GM10847 (cell line): ENCODE results near the gene SLC38A6.

Source experiments
- POLR2A ChIP-seq: IDR thresholded peaks from 2 replicates; pipeline ENCODE4 v1.6.1; 2011; ENCODE audit not compliant: insufficient read length; ENCODE audit errors: extremely low read depth

Gene SLC38A6

GRCh38 chr14:60980811-60981632, at the start of gene SLC38A6, which contains the start of gene TRMT5:
TSS of gene SLC38A6 (plus strand) at chr14:60981245. CDS start at chr14:60981278, 33 bp downstream.
TSS of gene TRMT5 (minus strand) at chr14:60981079. CDS start at chr14:60980973, 106 bp downstream.
- peak; percentile 67 for TF ChIP-seq POLR2A

- TF ChIP-seq POLR2A = no peak
Measured at GRCh38 chr14:60933920-60934655, 47.0 kb upstream of the SLC38A6 start.

DNA sequence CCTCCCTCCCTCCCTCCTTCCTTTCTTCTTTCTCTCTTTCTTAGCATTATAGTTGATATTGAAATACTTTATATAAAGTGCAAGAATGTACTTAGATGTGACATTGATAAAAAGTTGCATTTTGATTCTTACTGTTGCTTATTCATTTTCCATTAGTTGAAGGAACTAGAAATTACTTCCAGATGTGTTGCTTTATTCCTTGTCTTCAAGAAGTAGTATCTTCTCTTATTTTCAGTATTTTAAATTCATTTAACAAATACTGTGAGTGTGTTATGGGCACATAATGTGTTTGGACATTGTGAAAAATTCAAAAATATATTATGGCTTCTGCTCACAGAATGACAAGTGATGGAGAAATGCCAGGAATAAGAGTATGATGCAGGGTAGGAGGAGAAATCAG, 45.7 kb upstream of the SLC38A6 start:
- TF ChIP-seq POLR2A = no peak

- TF ChIP-seq POLR2A = no peak
Measured at GRCh38 chr14:60943637-60944032, 37.4 kb upstream of the SLC38A6 start.

GRCh38 chr14:60944204-60944603, 36.8 kb upstream of the SLC38A6 start:
- no peak for TF ChIP-seq POLR2A

GRCh38 chr14:60945984-60946383, 35.1 kb upstream of the SLC38A6 start:
- TF ChIP-seq POLR2A = no peak

DNA sequence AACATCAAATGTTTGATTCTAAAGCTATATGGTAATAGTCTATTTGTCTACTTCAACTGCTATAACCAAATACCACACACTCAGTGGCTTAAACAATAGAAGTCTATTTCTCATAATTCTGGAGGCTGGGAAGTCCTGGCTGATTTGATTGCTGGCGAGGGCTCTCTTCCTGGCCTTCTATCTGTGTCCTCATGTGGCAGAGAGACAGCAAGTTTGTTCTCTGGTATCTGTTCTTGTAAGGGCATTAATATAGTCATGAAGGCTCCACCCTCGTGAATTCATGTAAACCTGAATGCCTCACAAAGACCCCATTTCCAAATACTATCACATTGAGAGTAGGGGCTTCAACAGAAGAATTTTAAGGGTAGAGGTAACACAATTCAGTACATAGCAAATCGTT, 34.3 kb upstream of the SLC38A6 start:
- TF ChIP-seq POLR2A = no peak

GRCh38 chr14:60951776-60952435, 29.1 kb upstream of the SLC38A6 start:
- no peak for TF ChIP-seq POLR2A

DNA sequence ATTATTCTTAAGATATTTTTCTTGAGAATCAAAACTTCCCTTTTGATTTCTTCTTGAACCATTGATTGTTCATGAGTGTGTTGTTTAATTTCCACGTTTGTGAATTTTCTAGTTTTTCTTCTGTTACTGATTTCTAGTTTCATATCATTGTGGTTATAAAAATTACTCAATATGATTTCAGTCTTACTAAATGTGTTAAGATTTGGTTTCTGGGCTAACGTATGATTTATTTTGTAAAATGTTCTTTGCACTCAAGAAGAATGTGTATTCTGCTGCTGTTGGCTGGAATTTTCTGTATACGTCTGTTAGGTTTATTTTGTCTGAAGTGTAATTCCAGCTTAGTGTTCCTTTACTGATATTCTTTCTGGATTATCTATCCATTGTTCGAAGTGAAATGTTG, 24.8 kb upstream of the SLC38A6 start:
- no peak for TF ChIP-seq POLR2A

- no peak for TF ChIP-seq POLR2A
Measured at GRCh38 chr14:60956632-60957031, 24.4 kb upstream of the SLC38A6 start.

GRCh38 chr14:60958146-60958545, 22.9 kb upstream of the SLC38A6 start:
- no peak for TF ChIP-seq POLR2A

DNA sequence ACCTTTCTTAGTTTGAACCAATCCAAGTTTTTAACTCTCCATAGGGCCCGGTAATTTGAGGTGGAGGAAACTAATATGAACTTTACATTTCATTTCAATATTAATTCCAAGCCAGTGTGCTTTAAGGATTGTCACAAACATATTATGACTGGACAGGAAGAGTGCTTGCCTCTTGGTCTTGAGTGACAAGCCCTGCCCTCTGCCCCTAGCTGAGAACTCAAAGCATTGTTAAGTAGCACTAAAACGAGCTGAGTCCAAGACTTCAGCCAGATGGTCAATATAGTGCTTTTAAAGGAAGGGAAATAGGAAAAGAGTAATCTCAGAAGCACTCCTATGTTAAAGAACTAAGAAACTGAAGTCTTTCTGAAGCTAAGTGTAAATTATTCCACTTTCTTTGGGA, 17.3 kb upstream of the SLC38A6 start:
- no peak for TF ChIP-seq POLR2A

DNA sequence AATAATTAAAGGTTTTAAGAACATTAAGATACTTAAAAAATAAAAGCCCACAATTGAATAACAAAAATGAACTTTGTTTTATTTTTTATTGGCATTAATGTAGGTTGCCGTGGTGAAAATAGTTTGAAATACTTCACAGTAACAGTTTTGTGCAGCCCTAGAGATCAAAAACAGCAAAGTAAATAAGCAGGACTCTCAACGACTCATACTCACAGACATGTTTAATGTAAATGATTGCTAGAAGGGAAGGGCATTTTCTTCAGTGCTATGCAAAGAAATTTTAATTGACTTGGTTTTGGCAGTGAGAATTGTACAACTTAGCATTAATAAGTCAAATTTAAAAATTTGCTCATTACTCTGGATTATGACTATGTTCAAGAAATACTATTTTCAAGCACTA, 16.1 kb upstream of the SLC38A6 start:
- TF ChIP-seq POLR2A = no peak

DNA sequence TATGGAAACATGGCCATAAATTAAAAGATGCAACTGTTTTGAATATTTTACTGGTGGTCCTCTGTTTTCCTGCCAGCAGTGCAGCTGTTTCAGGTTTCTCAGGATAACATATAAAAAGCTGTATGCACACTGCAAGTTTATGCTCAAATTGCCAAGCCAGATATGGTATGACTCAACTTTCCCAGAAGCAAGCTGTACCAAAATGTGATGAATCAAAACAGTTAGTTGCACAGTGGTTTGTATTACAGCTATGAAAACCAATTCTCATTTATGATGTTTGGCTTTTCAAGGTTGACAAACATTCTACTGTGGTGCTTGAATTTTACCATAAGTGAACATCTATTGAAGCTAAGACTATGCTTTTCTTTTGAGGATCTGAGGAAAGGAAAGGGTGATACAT, 15.6 kb upstream of the SLC38A6 start:
- no peak for TF ChIP-seq POLR2A

GRCh38 chr14:60968099-60968498, 12.9 kb upstream of the SLC38A6 start:
- TF ChIP-seq POLR2A = no peak

DNA sequence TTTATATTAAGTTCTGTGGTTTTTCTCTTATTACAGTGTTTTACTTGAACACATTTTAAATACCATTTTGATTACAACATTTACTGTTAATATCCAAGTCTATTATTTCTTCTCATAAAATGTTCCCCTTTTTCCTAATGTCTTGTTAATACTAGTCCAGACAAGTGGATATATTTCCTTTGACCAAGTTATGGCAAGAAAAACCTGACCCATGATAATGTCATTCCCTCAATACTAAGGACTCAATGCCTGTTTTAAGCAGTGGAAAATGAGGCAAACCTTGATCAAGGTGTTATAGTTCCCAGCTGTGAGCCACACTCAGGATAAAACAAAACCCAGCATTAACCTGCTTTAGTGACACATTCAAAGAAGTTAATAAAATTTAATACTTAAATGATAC, 12.4 kb upstream of the SLC38A6 start:
- no peak for TF ChIP-seq POLR2A
